ENCODE data around the gene DNASE1L1. TPM values are rescaled to one million over a fixed set of nuclear protein-coding genes. Genes with fewer than 3 reads are reported as not detected.

DNASE1L1 gene
- total RNA-seq, 1 experiment from 2014 or later: 17.6 TPM

- Histone ChIP-seq H3K4me1 (ENCODE audit: low read length) (peaks cover 13% of the 10 kb centered on the region), H3K79me2 (ENCODE audit: low read length) (peaks cover 11% of the 10 kb centered on the region), H3K27ac (ENCODE audit: low read length) (no peak overlapping the region), H4K20me1 (ENCODE audit: insufficient read depth, low read depth, low read length) (no peaks in the 10 kb centered on the region), H3K9me3 (ENCODE audit: low read length) (no peaks in the 10 kb centered on the region), H3K36me3 (ENCODE audit: insufficient read depth, low read length) (no peaks in the 10 kb centered on the region), H3K27me3 (ENCODE audit: low read length) (no peaks in the 10 kb centered on the region), H2AFZ (ENCODE audit: low read length) (no peak overlapping the region), H3K4me2 (ENCODE audit: low read depth, low read length, poor library complexity, severe bottlenecking) (no peak overlapping the region), H3K4me3 (ENCODE audit: low read length) (no peak overlapping the region), H3K9me2 (replicated peaks; ENCODE audit: insufficient read depth, low read length) (no peaks in the 10 kb centered on the region), H3K9ac (ENCODE audit: low read length) (no peak overlapping the region)
- DNase-seq: no peak
Observed at GRCh38 chrX:154445776-154446175, 36.7 kb upstream of the DNASE1L1 start.

GRCh38 chrX:154444755-154445246 lies 35.7 kb upstream of the DNASE1L1 start:
- Histone ChIP-seq H3K4me1 (ENCODE audit: low read length) (peaks cover 13% of the 10 kb centered on the region), H3K9ac (ENCODE audit: low read length) (peak overlapping the region; percentile 88), H3K27ac (ENCODE audit: low read length) (no peak overlapping the region), H4K20me1 (ENCODE audit: insufficient read depth, low read depth, low read length) (no peaks in the 10 kb centered on the region), H3K9me2 (replicated peaks; ENCODE audit: insufficient read depth, low read length) (no peaks in the 10 kb centered on the region), H3K79me2 (ENCODE audit: low read length) (peaks cover 11% of the 10 kb centered on the region), H2AFZ (ENCODE audit: low read length) (no peak overlapping the region), H3K4me3 (ENCODE audit: low read length) (peak overlapping the region; percentile 75), H3K9me3 (ENCODE audit: low read length) (no peaks in the 10 kb centered on the region), H3K27me3 (ENCODE audit: low read length) (no peaks in the 10 kb centered on the region), H3K36me3 (ENCODE audit: insufficient read depth, low read length) (no peaks in the 10 kb centered on the region), H3K4me2 (ENCODE audit: low read depth, low read length, poor library complexity, severe bottlenecking) (peak overlapping the region; percentile 78)
- no peak for DNase-seq

GRCh38 chrX:154443992-154444754 lies 35.1 kb upstream of the DNASE1L1 start, which contains the start of gene FAM50A:
Gene FAM50A, plus strand, starts transcription at chrX:154444141. Its CDS starts 95 bp downstream, at chrX:154444236.
- Histone ChIP-seq H4K20me1 (ENCODE audit: insufficient read depth, low read depth, low read length) (no peaks in the 10 kb centered on the region), H3K36me3 (ENCODE audit: insufficient read depth, low read length) (no peaks in the 10 kb centered on the region), H3K79me2 (ENCODE audit: low read length) (peaks cover 11% of the 10 kb centered on the region), H3K27ac (ENCODE audit: low read length) (no peak within 1 kb of the TSS; the same call in 1 of the 2 replicates), H3K4me3 (ENCODE audit: low read length) (peak within 1 kb of the TSS; percentile 75), H3K9me3 (ENCODE audit: low read length) (no peaks in the 10 kb centered on the region), H3K9ac (ENCODE audit: low read length) (peak within 1 kb of the TSS; percentile 88), H3K4me1 (ENCODE audit: low read length) (peaks cover 13% of the 10 kb centered on the region), H2AFZ (ENCODE audit: low read length) (no peak within 1 kb of the TSS), H3K9me2 (replicated peaks; ENCODE audit: insufficient read depth, low read length) (no peaks in the 10 kb centered on the region), H3K27me3 (ENCODE audit: low read length) (no peaks in the 10 kb centered on the region), H3K4me2 (ENCODE audit: low read depth, low read length, poor library complexity, severe bottlenecking) (peak within 1 kb of the TSS; percentile 78)
- peak; percentile 84 for DNase-seq

GRCh38 chrX:154443479-154443910 lies 34.4 kb upstream of the DNASE1L1 start:
- Histone ChIP-seq H4K20me1 (ENCODE audit: insufficient read depth, low read depth, low read length) (peaks cover 6% of the 10 kb centered on the region; the same call in 1 of the 2 replicates), H3K9me3 (ENCODE audit: low read length) (no peaks in the 10 kb centered on the region), H3K4me3 (ENCODE audit: low read length) (peak overlapping the region; percentile 55; the same call in 1 of the 2 replicates), H3K27me3 (ENCODE audit: low read length) (no peaks in the 10 kb centered on the region), H3K79me2 (ENCODE audit: low read length) (peaks cover 17% of the 10 kb centered on the region), H3K36me3 (ENCODE audit: insufficient read depth, low read length) (no peaks in the 10 kb centered on the region), H3K4me1 (ENCODE audit: low read length) (peaks cover 16% of the 10 kb centered on the region), H3K9me2 (replicated peaks; ENCODE audit: insufficient read depth, low read length) (no peaks in the 10 kb centered on the region), H2AFZ (ENCODE audit: low read length) (no peak overlapping the region), H3K27ac (ENCODE audit: low read length) (no peak overlapping the region; the same call in 1 of the 2 replicates), H3K9ac (ENCODE audit: low read length) (peak overlapping the region; percentile 50), H3K4me2 (ENCODE audit: low read depth, low read length, poor library complexity, severe bottlenecking) (peak overlapping the region; percentile 66)
- peak; percentile 55 for DNase-seq

- Histone ChIP-seq H3K4me2 (ENCODE audit: low read depth, low read length, poor library complexity, severe bottlenecking) (no peak overlapping the region), H3K36me3 (ENCODE audit: insufficient read depth, low read length) (no peaks in the 10 kb centered on the region), H4K20me1 (ENCODE audit: insufficient read depth, low read depth, low read length) (peaks cover 7% of the 10 kb centered on the region; the same call in 1 of the 2 replicates), H3K9me3 (ENCODE audit: low read length) (no peaks in the 10 kb centered on the region), H3K27ac (ENCODE audit: low read length) (no peak overlapping the region), H3K9ac (ENCODE audit: low read length) (no peak overlapping the region), H3K79me2 (ENCODE audit: low read length) (peaks cover 30% of the 10 kb centered on the region), H3K4me3 (ENCODE audit: low read length) (no peak overlapping the region), H3K4me1 (ENCODE audit: low read length) (peaks cover 22% of the 10 kb centered on the region), H3K9me2 (replicated peaks; ENCODE audit: insufficient read depth, low read length) (no peaks in the 10 kb centered on the region), H2AFZ (ENCODE audit: low read length) (no peak overlapping the region), H3K27me3 (ENCODE audit: low read length) (no peaks in the 10 kb centered on the region)
- no peak for DNase-seq
Observed at GRCh38 chrX:154441984-154442707, 33.1 kb upstream of the DNASE1L1 start.

GRCh38 chrX:154441564-154441963 lies 32.5 kb upstream of the DNASE1L1 start:
- Histone ChIP-seq H3K27ac (ENCODE audit: low read length) (no peak overlapping the region), H2AFZ (ENCODE audit: low read length) (no peak overlapping the region), H3K4me2 (ENCODE audit: low read depth, low read length, poor library complexity, severe bottlenecking) (no peak overlapping the region), H3K27me3 (ENCODE audit: low read length) (no peaks in the 10 kb centered on the region), H3K4me1 (ENCODE audit: low read length) (peaks cover 22% of the 10 kb centered on the region), H3K9me3 (ENCODE audit: low read length) (no peaks in the 10 kb centered on the region), H3K79me2 (ENCODE audit: low read length) (peaks cover 31% of the 10 kb centered on the region), H3K4me3 (ENCODE audit: low read length) (no peak overlapping the region), H3K36me3 (ENCODE audit: insufficient read depth, low read length) (no peaks in the 10 kb centered on the region), H4K20me1 (ENCODE audit: insufficient read depth, low read depth, low read length) (peaks cover 7% of the 10 kb centered on the region; the same call in 1 of the 2 replicates), H3K9ac (ENCODE audit: low read length) (no peak overlapping the region), H3K9me2 (replicated peaks; ENCODE audit: insufficient read depth, low read length) (no peaks in the 10 kb centered on the region)
- no peak for DNase-seq

- DNase-seq: no peak
- Histone ChIP-seq H3K4me2 (ENCODE audit: low read depth, low read length, poor library complexity, severe bottlenecking) (no peak overlapping the region), H3K9ac (ENCODE audit: low read length) (no peak overlapping the region), H3K9me3 (ENCODE audit: low read length) (no peaks in the 10 kb centered on the region), H3K79me2 (ENCODE audit: low read length) (peaks cover 31% of the 10 kb centered on the region), H4K20me1 (ENCODE audit: insufficient read depth, low read depth, low read length) (peaks cover 7% of the 10 kb centered on the region; the same call in 1 of the 2 replicates), H3K27ac (ENCODE audit: low read length) (no peak overlapping the region), H3K4me3 (ENCODE audit: low read length) (no peak overlapping the region), H3K9me2 (replicated peaks; ENCODE audit: insufficient read depth, low read length) (no peaks in the 10 kb centered on the region), H3K4me1 (ENCODE audit: low read length) (peaks cover 25% of the 10 kb centered on the region), H2AFZ (ENCODE audit: low read length) (no peak overlapping the region), H3K36me3 (ENCODE audit: insufficient read depth, low read length) (no peaks in the 10 kb centered on the region), H3K27me3 (ENCODE audit: low read length) (no peaks in the 10 kb centered on the region)
Observed at GRCh38 chrX:154440623-154441357, 31.7 kb upstream of the DNASE1L1 start.
